SK-N-SH (cell line): ENCODE results near the gene MAGEF1.

Source experiments
- CTCF ChIP-seq: fragments of 200-600 bp; sonication (generic); IDR thresholded peaks from 2 replicates; pipeline ENCODE4 v1.6.1; 2017; ENCODE audit warnings: antibody characterized with exemption, mild to moderate bottlenecking, moderate library complexity
- EP300 ChIP-seq, 2 experiments: IDR thresholded peaks; 2 replicates each; pipeline versions ENCODE4 v1.4.0 to v1.6.1; 2012; ENCODE audit warnings: borderline replicate concordance in 1 of 2, low read depth in 1 of 2, low read length in 1 of 2
- GABPA ChIP-seq: IDR thresholded peaks from 2 replicates; pipeline ENCODE4 v1.4.0; 2012; ENCODE audit warnings: low read depth, mild to moderate bottlenecking
- MEF2A ChIP-seq: IDR thresholded peaks from 2 replicates; pipeline ENCODE4 v1.4.0; 2012; ENCODE audit warnings: low read depth, borderline replicate concordance
- POLR2AphosphoS5 ChIP-seq: IDR thresholded peaks from 2 replicates; pipeline ENCODE4 v1.6.1; 2012; ENCODE audit warnings: low read depth, low read length
- SMC3 ChIP-seq: IDR thresholded peaks from 2 replicates; pipeline ENCODE4 v1.6.1; 2012; ENCODE audit warnings: low read depth, low read length, improper control_type of control experiment
- TAF1 ChIP-seq: IDR thresholded peaks from 2 replicates; pipeline ENCODE4 v1.6.1; 2012; ENCODE audit warnings: low read depth, mild to moderate bottlenecking, low read length, moderate library complexity, borderline replicate concordance

DNA sequence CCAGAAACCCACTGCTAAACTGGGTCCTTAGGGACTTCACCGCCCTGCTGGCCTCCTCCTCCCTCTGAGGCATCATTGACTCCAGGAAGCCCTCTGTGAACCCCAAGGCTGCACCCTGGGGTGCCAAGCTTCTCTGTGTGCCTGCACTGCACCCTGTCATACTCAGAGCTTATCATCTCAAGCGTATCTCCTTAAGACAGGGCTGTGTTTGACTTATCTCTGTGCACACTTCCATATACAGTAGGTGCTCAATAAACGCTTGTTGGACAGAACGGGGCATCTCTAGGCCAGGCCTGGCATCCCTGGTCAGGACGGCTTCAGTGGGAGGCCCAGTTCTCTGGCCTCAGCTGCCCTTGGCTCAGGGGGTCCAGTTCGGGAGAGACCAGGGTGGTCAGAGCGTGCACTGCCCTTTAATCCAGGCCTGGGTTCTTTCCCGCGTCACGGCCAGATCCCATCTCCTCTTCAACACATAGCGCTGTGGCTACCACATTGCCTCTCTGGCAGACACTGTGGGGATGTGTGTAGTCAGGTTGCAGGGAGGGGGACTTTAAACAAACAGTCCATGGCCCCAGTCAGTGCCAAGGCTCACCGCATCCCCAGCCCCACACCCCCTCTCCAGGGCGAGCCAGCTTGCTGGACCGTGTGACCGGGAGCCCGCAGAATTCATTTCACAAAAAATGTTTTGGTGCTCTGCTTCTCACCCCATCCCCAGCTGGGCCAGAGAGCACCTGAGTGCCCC lies 33.4 kb downstream of the MAGEF1 start:
- TF ChIP-seq POLR2AphosphoS5 (no peak), TAF1 (no peak), CTCF (no peak), MEF2A (no peak), GABPA (no peak), SMC3 (no peak), EP300 (IDR thresholded peaks at IDR 0.05; ENCODE audit: borderline replicate concordance in 1 of 2, low read depth in 1 of 2, low read length in 1 of 2) (no peak)
